GM21737 (cell line): Measurements from ENCODE around the gene RTN4IP1.
"Not testable (repeated sequence)": the region's sequence is repeated elsewhere in the genome, so short reads cannot be mapped to it uniquely, and the experiment has no call there.

Source experiments
- ATAC-seq: cut with Tn5 transposase; IDR thresholded peaks from one replicate; pipeline ENCODE4 v1.9.1; 2021; ENCODE audit warnings: mild to moderate bottlenecking, moderate library complexity; ENCODE audit not compliant: unreplicated experiment

The RTN4IP1 gene

GRCh38 chr6:106586815-106587415 lies 42.4 kb downstream of the RTN4IP1 start:
- ATAC-seq: no peak

DNA sequence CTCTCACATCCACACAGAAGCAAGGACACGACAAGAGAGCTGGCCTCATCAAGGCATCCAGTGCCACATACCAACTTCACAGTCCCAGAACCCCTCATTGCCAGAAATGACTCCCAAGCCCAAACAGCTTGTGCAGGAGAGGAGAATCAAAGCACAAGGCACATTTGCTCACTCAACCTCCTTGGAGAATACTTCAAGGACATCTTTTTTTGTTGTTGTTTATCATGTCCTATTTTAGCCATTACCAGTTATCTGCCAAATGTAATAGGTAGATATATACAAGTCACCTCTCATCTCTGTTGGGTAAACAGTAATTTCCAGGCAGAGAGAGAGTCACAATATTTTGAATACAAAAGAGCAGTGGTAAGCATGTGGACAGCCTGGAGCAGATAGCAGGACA lies 47.8 kb downstream of the RTN4IP1 start:
- no peak for ATAC-seq

GRCh38 chr6:106579281-106579680 lies 50.0 kb downstream of the RTN4IP1 start:
- ATAC-seq: no peak

DNA sequence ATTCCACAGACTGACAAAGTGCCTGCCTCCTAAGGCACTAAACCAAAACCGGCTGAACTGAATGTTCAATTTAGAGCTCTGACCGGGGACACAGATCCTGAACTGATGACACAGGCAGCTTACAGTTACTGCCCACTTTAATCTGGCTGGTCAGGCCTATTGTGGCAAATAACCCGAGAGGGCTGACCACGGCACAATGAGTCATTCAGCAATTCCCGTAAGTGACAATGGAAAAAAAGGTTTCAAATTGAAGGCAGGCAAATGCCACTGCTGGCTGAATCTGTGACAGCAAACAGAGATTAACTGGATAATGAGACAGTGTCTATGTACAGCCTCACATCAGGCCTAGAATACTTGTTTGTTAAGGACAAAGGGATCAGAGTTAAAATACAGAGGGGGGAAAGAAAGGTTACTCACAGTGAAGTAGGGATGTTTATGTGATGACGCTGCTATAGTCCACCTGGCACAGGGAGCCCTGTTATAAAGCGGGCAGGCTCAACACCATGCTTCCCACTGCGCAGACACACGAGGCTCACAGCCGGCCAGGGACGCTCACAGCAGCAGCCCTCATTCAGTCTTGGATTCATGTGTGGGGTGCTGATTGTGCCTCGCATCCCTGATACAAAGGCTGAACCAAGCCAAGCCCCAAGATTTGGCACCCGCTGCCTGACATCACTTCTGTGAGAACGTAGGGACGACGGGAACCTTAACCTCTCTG lies 54.4 kb downstream of the RTN4IP1 start:
- ATAC-seq: no peak

GRCh38 chr6:106572875-106573585 lies 56.3 kb downstream of the RTN4IP1 start:
- no peak for ATAC-seq

- ATAC-seq: no peak
These were observed 56.9 kb downstream of the RTN4IP1 start for GRCh38 chr6:106572436-106572835.

DNA sequence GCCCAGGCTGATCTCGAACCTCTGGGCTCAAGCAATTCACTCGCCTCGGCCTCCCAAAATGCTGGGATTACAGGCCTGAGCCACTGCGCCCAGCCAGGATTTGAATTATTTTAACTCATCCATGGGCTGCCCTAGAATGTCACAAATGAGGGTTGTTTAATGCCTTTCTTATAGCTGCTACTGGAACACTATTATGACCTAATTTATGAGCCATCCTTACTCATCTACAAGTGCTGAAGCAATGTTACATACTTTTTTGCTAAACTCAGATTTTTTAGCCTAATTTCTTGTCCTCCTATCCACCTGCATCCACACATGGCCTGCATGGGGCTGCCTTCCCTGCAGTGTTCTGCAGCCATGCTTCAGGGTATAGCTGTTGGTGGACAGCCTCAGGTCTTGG lies 59.9 kb downstream of the RTN4IP1 start:
- ATAC-seq: no peak

GRCh38 chr6:106568530-106568929 lies 60.8 kb downstream of the RTN4IP1 start:
- ATAC-seq: no peak

- ATAC-seq: no peak
These were observed 64.8 kb downstream of the RTN4IP1 start for GRCh38 chr6:106564476-106564875.

GRCh38 chr6:106563614-106564013 lies 65.7 kb downstream of the RTN4IP1 start:
- no peak for ATAC-seq

DNA sequence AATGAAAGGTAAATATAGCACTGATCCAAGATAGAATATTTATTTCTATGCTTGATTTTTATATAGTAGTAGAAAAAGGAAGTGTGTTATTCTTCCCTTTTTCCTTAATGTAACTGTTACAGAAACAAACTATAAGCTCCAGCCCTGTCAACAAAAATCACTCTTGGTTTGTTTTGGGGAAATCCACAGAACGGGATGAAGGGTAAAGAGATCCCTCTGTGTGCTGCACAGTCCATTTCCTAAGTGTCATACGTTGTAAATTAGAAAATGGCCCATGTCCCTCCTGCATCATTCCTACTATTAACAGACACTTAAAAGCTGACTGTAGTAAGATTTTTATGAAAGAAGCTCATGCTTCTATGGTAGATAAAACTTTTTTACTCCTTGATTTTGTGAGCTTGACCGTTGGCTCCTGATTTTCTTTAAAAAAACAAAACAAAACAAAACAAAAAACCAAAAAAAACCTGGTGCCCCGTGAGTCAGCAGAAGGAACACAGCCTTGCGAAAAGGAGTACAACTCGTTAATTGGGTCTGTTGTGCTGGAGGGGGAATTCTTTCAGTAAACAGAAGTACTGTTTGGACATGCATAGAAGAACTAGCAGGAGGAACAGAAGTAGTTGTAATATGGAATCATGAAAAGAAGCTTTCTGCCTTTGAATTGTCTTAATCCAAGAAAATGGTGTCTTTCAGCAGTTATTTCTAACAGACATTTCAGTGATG lies 67.5 kb downstream of the RTN4IP1 start:
- ATAC-seq: no peak

- no peak for ATAC-seq
These were observed 68.2 kb downstream of the RTN4IP1 start for GRCh38 chr6:106560996-106561685.

GRCh38 chr6:106559659-106560058 lies 69.6 kb downstream of the RTN4IP1 start:
- not testable (repeated sequence) for ATAC-seq

DNA sequence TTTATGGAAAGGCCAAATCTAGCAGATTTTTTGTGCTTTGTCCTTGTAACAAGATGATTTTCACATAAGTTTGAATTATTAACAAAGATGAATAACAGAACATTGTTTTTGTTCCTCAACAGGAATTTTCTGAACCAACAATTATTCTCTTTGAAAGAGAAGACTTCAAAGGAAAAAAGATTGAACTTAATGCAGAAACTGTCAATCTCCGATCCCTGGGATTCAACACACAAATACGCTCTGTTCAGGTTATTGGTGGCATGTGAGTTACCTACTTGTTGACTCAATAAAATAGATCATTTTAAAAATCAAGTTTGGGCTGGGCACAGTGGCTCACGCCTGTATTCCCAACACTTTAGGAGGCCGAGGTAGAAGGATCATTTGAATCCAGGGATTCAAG lies 70.9 kb downstream of the RTN4IP1 start:
- no peak for ATAC-seq

GRCh38 chr6:106557837-106558236 lies 71.5 kb downstream of the RTN4IP1 start:
- ATAC-seq: no peak

DNA sequence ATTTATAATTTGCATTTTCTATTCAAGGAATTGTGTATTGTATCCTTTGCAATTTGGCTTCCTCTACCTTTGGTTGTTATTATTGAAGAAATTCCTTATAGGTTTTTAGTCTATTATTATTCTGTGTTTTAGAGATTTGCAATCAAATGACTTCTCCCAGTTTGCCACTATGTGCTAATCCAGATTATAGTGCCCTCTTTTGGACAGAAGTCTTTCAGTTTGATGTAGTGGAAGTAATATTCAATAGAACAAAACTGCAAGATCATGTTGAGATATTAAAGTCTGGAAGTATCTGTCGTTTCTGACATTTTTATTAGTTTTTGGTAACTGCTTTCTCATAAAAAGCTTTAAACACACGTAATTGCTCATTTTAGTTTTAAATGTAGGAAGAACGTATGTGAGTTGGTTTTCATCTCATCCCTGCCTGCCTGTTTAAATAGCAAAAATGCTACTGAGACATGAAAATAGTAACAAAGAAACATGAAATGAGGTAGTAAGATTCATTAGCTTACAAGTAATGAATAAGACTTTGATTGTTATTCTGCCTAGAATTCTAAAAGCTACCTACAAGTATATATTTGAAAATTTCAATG lies 72.8 kb downstream of the RTN4IP1 start:
- no peak for ATAC-seq

GRCh38 chr6:106555767-106556166 lies 73.5 kb downstream of the RTN4IP1 start:
- ATAC-seq: no peak

GRCh38 chr6:106553440-106553839 lies 75.9 kb downstream of the RTN4IP1 start:
- no peak for ATAC-seq

DNA sequence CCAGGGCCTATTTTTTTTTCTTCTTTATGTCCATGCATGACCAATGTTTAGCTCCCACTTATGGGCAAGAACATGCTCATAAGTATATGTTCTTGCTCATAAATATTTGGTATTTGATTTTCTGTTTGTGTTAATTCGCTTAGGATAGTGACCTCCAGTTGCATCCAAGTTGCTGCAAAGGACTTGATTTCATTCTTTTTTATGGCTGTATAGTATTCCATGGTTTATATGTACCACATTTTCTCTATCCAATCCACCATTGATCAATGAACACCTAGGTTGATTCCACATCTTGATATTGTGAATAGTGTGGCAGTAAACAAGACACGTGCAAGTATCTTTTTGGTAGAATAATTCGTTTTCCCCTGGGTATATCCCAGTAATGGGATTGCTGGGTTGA lies 78.1 kb downstream of the RTN4IP1 start:
- ATAC-seq: no peak

DNA sequence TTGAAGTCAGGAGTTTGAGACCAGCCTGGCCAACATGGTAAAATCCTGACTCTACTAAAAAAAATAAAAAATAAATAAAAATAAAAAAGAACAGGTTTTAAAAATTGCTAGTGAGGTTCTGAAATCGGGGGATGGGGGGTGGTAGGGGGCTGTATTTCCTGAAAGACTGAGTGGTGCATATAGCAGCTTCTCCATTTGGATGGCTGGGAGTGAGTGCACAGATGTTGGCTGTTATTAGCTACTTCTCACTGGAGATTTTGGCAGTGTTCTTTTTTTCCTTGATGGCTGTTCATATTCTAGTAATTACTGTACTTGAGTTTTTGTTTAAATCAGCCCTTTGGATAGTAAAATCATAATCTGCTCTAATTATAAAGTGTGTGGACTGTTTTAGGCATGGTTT lies 79.8 kb downstream of the RTN4IP1 start:
- no peak for ATAC-seq
